G401.6 (cell line): ENCODE measurements around the gene CEP70.

Experiments
- FAIRE-seq: peaks from 2 replicates; lab custom pipeline; 2012; peaks lifted over from hg19 to GRCh38; lab: Jason Lieb, UNC

Gene CEP70

DNA sequence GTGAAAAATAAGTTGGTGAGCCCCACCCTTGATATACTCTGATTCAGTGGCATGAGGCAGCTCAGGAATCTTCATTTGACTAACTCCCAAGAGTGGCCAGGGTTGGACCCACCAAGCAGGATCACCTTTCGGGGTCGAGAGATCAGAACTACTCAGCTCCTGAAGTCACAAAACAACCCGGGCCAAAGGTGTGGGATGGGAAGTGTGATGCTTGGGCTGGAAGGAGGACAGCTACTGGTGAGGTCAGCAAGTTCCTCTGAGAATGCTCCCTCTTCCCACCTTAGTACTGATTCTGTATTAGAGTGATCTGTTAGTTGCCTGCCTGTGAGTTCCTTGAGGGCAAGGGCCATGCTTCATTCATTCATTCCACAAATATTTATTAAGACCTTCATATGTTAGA lies 144.6 kb downstream of the CEP70 start:
- no peak for FAIRE-seq

- no peak for FAIRE-seq
These were observed 145.4 kb downstream of the CEP70 start for GRCh38 chr3:138448631-138449030.

GRCh38 chr3:138445654-138446053 lies 148.4 kb downstream of the CEP70 start:
- no peak for FAIRE-seq

DNA sequence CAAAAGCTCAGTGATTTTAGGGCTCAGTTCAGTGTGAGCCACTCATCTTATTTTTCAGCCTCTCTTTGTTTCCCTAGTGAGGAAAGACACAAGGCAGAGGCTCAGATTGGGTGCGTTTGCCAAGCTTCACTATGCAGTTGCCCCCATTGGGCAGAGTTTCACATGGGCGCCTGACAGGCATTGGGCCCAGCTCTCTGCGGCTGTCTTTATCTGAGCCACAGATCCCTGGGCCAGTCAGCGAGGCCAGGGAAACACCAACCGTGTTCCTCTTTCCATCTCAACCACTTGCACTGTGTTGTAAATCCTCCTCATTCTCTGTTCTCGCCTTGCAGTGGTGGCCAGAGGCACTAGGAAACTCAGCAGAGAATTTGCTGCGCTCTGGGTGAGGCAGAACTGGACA lies 148.8 kb downstream of the CEP70 start:
- FAIRE-seq, result no peak
